Left ventricle myocardium inferior (tissue), 1 donor: Measurements from ENCODE around the gene BDP1. TPM values are rescaled to one million over a fixed set of nuclear protein-coding genes. Genes with fewer than 3 reads are reported as not detected.

Source experiments
- DNase-seq: peaks from one replicate; pipeline ENCODE4 v3.0.0-alpha.2; 2020
- H3K27ac ChIP-seq: fragments of 200-600 bp; replicated peaks from 2 replicates; pipeline ENCODE4 v1.8.0; 2021
- H3K27me3 ChIP-seq: fragments of 200-600 bp; 2 replicates; pipeline ENCODE4 v1.8.0; 2021; ENCODE audit warnings: low read depth
- H3K36me3 ChIP-seq: fragments of 200-600 bp; 2 replicates; pipeline ENCODE4 v1.8.0; 2021
- H3K4me1 ChIP-seq: fragments of 200-600 bp; 2 replicates; pipeline ENCODE4 v1.8.0; 2021
- H3K4me3 ChIP-seq: fragments of 200-600 bp; 2 replicates; pipeline ENCODE4 v1.8.0; 2021; ENCODE audit warnings: mild to moderate bottlenecking, moderate library complexity
- H3K9me3 ChIP-seq: fragments of 200-600 bp; replicated peaks from 2 replicates; pipeline ENCODE4 v1.8.0; 2021
- CTCF ChIP-seq: fragments of 200-600 bp; IDR thresholded peaks from 2 replicates; pipeline ENCODE4 v1.8.0; 2021; ENCODE audit warnings: antibody characterized with exemption, mild to moderate bottlenecking, borderline replicate concordance
- intact Hi-C: fragments of 100-400 bp; cut with micrococcal nuclease; formaldehyde crosslinking; loops from one replicate; pipeline ENCODE4 v1.11.0; 2022
- total RNA-seq: library from RNA; stranded (reverse); fragmentation: NEBNext Ultra II Directional; extraction: Animal tissue kit (Norgen Biotek cat#: 25700); gene quantifications from one replicate; pipeline ENCODE4 v1.2.1, GENCODE V29; 2021
- donor health status: DM: no; HTN: yes; CAD: no; lungs with severe emphysema.

BDP1 gene
- total RNA-seq, 1 donor from 2014 or later, result 15.1 TPM

GRCh38 chr5:71615809-71616208, 160.4 kb downstream of the BDP1 start:
- H3K4me3 ChIP-seq, result no peak overlapping the region
- no peaks in the 10 kb centered on the region for H3K27me3 ChIP-seq
- intact Hi-C loops, result no loop called here
- no peak overlapping the region for H3K27ac ChIP-seq
- no peak for TF ChIP-seq CTCF
- H3K9me3 ChIP-seq, result peaks cover 4% of the 10 kb centered on the region
- H3K36me3 ChIP-seq, result peaks cover 75% of the 10 kb centered on the region
- no peaks in the 10 kb centered on the region for H3K4me1 ChIP-seq
- no peak for DNase-seq

Other genes with a start within 250 kb of the BDP1 start
- gene MCCC2, start 131.7 kb downstream of the BDP1 start, total RNA-seq, result 154 TPM